HepG2 (cell line): ENCODE results near the gene POLR1E. TPM values are rescaled to one million over a fixed set of nuclear protein-coding genes. Genes with fewer than 3 reads are reported as not detected.

ENCODE experiments used
- ATAC-seq: fragments of 200-7000 bp; cut with Tn5 transposase; 3 replicates; pipeline ENCODE4 v1.9.1; 2020; ENCODE audit warnings: mild to moderate bottlenecking, moderate library complexity
- BruUV-seq: library from RNA; stranded (reverse); fragments of 400-500 nt; replicated peaks from 2 replicates; lab custom pipeline; 2021; lab: Mats Ljungman, UMichigan
- CTCF ChIA-PET: fragments of 300-600 bp; formaldehyde crosslinking; extraction: SDS; loops from one replicate; lab custom pipeline; 2021; ENCODE audit warnings: low total read pairs, inconsistent platforms, low intra/inter-chr PET ratio; lab: Yijun Ruan, JAX
- POLR2A ChIA-PET: fragments of 350-600 bp; sonication (Branson Sonifier 250); formaldehyde crosslinking; loops from one replicate; lab custom pipeline; 2020; ENCODE audit warnings: antibody characterized with exemption, inconsistent platforms; lab: Yijun Ruan, JAX
- DNase-seq: peaks from one replicate; pipeline ENCODE4 v3.0.0-alpha.2; 2015; ENCODE audit warnings: low spot score
- FAIRE-seq: peaks from 3 replicates; lab custom pipeline; 2011; peaks lifted over from hg19 to GRCh38; lab: Jason Lieb, UNC
- H2AFZ ChIP-seq: one replicate; pipeline ENCODE4 v1.6.1; 2011; ENCODE audit warnings: low read length, inconsistent platforms
- H3K27ac ChIP-seq: fragments of 300-600 bp; 3 replicates; pipeline ENCODE4 v1.8.0; 2011; ENCODE audit warnings: mixed run types, mild to moderate bottlenecking, mixed read lengths, low read length, inconsistent platforms; ENCODE audit not compliant: insufficient read depth; ENCODE audit errors: extremely low read length
- H3K27me3 ChIP-seq, 2 experiments: fragments of 200-600 bp in 1 of 2; 2 replicates in 1 of 2; 3 replicates in 1 of 2; pipeline versions ENCODE4 v1.6.0 to v1.8.0; 2011; ENCODE audit warnings: low read length in 2 of 2, mild to moderate bottlenecking in 2 of 2, moderate library complexity in 2 of 2, inconsistent platforms in 1 of 2; ENCODE audit not compliant: insufficient read depth in 2 of 2, control insufficient read depth in 1 of 2
- H3K36me3 ChIP-seq, 2 experiments: fragments of 200-600 bp in 1 of 2; replicated peaks in 1 of 2; 2 replicates in 1 of 2; 3 replicates in 1 of 2; pipeline versions ENCODE4 v1.5.1 to v1.8.0; 2011; ENCODE audit warnings: low read length in 2 of 2, inconsistent platforms in 1 of 2; ENCODE audit not compliant: insufficient read depth in 2 of 2, control insufficient read depth in 1 of 2
- H3K4me1 ChIP-seq: 2 replicates; pipeline ENCODE4 v1.5.1; 2012; ENCODE audit warnings: low read length, inconsistent platforms; ENCODE audit not compliant: insufficient read depth
- H3K4me2 ChIP-seq: 2 replicates; pipeline ENCODE4 v1.6.0; 2011; ENCODE audit warnings: low read depth, low read length, inconsistent platforms
- H3K4me3 ChIP-seq, 3 experiments: fragments of 200-600 bp in 1 of 3; sonication (generic), shearing (Covaris generic) in 1 of 3; replicated peaks in 1 of 3; 2 replicates each; pipeline ENCODE4 v1.5.1; 2011 to 2016; ENCODE audit warnings: low read length in 3 of 3, inconsistent platforms in 2 of 3, low read depth in 2 of 3, mild to moderate bottlenecking in 2 of 3, control low read depth in 1 of 3, mixed read lengths in 1 of 3; ENCODE audit not compliant: insufficient read depth in 1 of 3
- H3K79me2 ChIP-seq: one replicate; pipeline ENCODE4 v1.6.1; 2011; ENCODE audit warnings: low read length, inconsistent platforms; ENCODE audit not compliant: insufficient read depth
- H3K9ac ChIP-seq: 2 replicates; pipeline ENCODE4 v1.6.0; 2011; ENCODE audit warnings: mild to moderate bottlenecking, low read depth, low read length, inconsistent platforms; ENCODE audit not compliant: insufficient read depth
- H3K9me3 ChIP-seq: 2 replicates; pipeline ENCODE4 v1.5.1; 2012; ENCODE audit warnings: mild to moderate bottlenecking, low read length
- H4K20me1 ChIP-seq: 2 replicates; pipeline ENCODE4 v1.6.0; 2011; ENCODE audit warnings: inconsistent platforms, mild to moderate bottlenecking, low read length, moderate library complexity; ENCODE audit not compliant: insufficient read depth
- ATF1 ChIP-seq: IDR thresholded peaks from 2 replicates; pipeline ENCODE4 v1.6.1; 2016; ENCODE audit warnings: mild to moderate bottlenecking, control low read depth
- CHD2 ChIP-seq: IDR thresholded peaks from 2 replicates; pipeline ENCODE4 v1.6.1; 2011; ENCODE audit warnings: low read depth, low read length, improper control_type of control experiment
- GATAD2A ChIP-seq: IDR thresholded peaks from 2 replicates; pipeline ENCODE4 v1.6.1; 2016
- MEIS1 ChIP-seq: sonication (generic); formaldehyde crosslinking; IDR thresholded peaks from 2 replicates; pipeline ENCODE4 v1.9.0; 2021; ENCODE audit warnings: mild to moderate bottlenecking, missing genetic modification reagents, moderate library complexity, borderline replicate concordance
- NFYC ChIP-seq: IDR thresholded peaks from 2 replicates; pipeline ENCODE4 v1.6.1; 2016; ENCODE audit warnings: missing genetic modification reagents, missing compliant biosample characterization
- SALL1 ChIP-seq: sonication (generic); formaldehyde crosslinking; IDR thresholded peaks from 2 replicates; pipeline ENCODE4 v1.8.0; 2022; ENCODE audit warnings: mild to moderate bottlenecking, missing genetic modification reagents
- TCF12 ChIP-seq, 2 experiments: fragments of 450-650 bp in 1 of 2; sonication (generic) in 1 of 2; formaldehyde crosslinking in 1 of 2; IDR thresholded peaks; 2 replicates each; pipeline versions ENCODE4 v1.6.1 to v1.8.0; 2017 to 2022; ENCODE audit warnings: antibody characterized with exemption in 1 of 2, mild to moderate bottlenecking in 1 of 2, missing genetic modification reagents in 1 of 2, moderate library complexity in 1 of 2
- ZFP36L1 ChIP-seq: sonication (generic); formaldehyde crosslinking; IDR thresholded peaks from 2 replicates; pipeline ENCODE4 v1.8.0; 2022; ENCODE audit warnings: mild to moderate bottlenecking, missing genetic modification reagents, moderate library complexity
- ZNF563 ChIP-seq: sonication (generic); formaldehyde crosslinking; IDR thresholded peaks from 2 replicates; pipeline ENCODE4 v1.8.0; 2022; ENCODE audit warnings: mild to moderate bottlenecking, moderate library complexity, missing genetic modification reagents
- ZNF775 ChIP-seq: sonication (generic); formaldehyde crosslinking; IDR thresholded peaks from 2 replicates; pipeline ENCODE4 v1.4.0; 2020; ENCODE audit warnings: missing genetic modification reagents, mild to moderate bottlenecking, moderate library complexity, borderline replicate concordance
- in situ Hi-C: cut with HindIII; loops from 2 replicates; pipeline ENCODE4 v1.10.0; 2017; ENCODE audit warnings: low pct_unique_long_range_greater_than_20kb; ENCODE audit not compliant: extremely low pct_ligation_motif_present
- intact Hi-C: fragments of 100-400 bp; cut with micrococcal nuclease; formaldehyde crosslinking; loops from one replicate; pipeline ENCODE4 v1.10.0; 2022; ENCODE audit not compliant: unreplicated experiment
- polyA plus RNA-seq, 8 experiments: library from polyadenylated mRNA; depleted of rRNA in 3 of 8; stranded (reverse) in 7 of 8; unstranded in 1 of 8; fragments of >200 nt; fragmentation: Illumina TruSeq in 4 of 8; extraction: Trizol in 4 of 8; gene quantifications; 2 replicates each; pipeline versions ENCODE4 v1.2.1 to v1.2.3, GENCODE V29; 2011 to 2016; ENCODE audit warnings: low read depth in 4 of 8, missing spikeins in 1 of 8, mixed read lengths in 1 of 8; ENCODE audit not compliant: insufficient read depth in 1 of 8
- total RNA-seq, 5 experiments: library from RNA; depleted of rRNA; stranded (reverse); fragments of >200 nt; fragmentation: Illumina TruSeq; extraction: Trizol; gene quantifications; 2 replicates each; pipeline ENCODE4 v1.2.3, GENCODE V29; 2016; ENCODE audit warnings: low read depth in 1 of 5
- TF ChIP-seq, protein P1 (sequence below): sonication (generic); formaldehyde crosslinking; IDR thresholded peaks from 2 replicates; pipeline ENCODE4 v1.4.0; 2020; ENCODE audit warnings: missing genetic modification reagents, mild to moderate bottlenecking, borderline replicate concordance
- TF ChIP-seq, protein P2 (sequence below): IDR thresholded peaks from 2 replicates; pipeline ENCODE4 v1.6.1; 2016; ENCODE audit warnings: missing compliant biosample characterization, missing genetic modification reagents, borderline replicate concordance

Gene POLR1E
- total and polyA plus RNA-seq, 2 of the 13 experiments (the other 11 are each of a cell fraction or from before 2014, with no cell fraction given) = 23.0 to 37.8 TPM

DNA sequence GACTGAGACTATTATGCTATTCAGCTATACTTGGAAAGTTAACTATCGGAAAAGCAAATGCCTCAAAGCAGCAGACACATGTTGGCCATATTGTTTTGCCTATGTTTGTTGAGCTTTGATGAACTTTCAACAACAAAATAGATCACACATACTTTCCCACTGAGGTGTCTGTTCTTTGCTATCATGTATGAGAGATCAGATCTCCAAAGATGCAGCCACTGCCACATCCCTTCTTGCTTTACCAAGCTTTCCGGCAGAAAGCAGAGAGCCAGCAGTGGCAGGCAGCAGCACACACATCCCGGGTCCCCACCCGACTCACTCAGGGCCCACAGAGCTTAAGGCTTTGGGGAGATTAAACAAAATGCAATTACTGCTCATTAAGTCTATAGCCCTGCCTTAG, 39.3 kb upstream of the POLR1E start (continued):
- TF ChIP-seq NFYC (CRISPR knock-in tag) (no peak), GATAD2A (CRISPR knock-in tag) (no peak), MEIS1 (CRISPR knock-in tag) (no peak), CHD2 (no peak), SALL1 (CRISPR knock-in tag) (no peak), TCF12 (IDR thresholded peaks at IDR 0.05) (no peak), TCF12 (CRISPR knock-in tag; IDR thresholded peaks at IDR 0.05) (no peak), ZFP36L1 (CRISPR knock-in tag) (no peak)
- TF ChIP-seq, protein P1, sequence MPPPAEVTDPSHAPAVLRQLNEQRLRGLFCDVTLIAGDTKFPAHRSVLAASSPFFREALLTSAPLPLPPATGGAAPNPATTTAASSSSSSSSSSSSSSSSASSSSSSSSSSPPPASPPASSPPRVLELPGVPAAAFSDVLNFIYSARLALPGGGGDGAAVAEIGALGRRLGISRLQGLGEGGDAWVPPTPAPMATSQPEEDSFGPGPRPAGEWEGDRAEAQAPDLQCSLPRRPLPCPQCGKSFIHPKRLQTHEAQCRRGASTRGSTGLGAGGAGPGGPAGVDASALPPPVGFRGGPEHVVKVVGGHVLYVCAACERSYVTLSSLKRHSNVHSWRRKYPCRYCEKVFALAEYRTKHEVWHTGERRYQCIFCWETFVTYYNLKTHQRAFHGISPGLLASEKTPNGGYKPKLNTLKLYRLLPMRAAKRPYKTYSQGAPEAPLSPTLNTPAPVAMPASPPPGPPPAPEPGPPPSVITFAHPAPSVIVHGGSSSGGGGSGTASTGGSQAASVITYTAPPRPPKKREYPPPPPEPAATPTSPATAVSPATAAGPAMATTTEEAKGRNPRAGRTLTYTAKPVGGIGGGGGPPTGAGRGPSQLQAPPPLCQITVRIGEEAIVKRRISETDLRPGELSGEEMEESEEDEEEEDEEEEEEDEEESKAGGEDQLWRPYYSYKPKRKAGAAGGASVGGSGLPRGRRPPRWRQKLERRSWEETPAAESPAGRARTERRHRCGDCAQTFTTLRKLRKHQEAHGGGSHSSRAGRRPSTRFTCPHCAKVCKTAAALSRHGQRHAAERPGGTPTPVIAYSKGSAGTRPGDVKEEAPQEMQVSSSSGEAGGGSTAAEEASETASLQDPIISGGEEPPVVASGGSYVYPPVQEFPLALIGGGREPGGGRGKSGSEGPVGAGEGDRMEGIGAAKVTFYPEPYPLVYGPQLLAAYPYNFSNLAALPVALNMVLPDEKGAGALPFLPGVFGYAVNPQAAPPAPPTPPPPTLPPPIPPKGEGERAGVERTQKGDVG (CRISPR knock-in tag) = no peak

DNA sequence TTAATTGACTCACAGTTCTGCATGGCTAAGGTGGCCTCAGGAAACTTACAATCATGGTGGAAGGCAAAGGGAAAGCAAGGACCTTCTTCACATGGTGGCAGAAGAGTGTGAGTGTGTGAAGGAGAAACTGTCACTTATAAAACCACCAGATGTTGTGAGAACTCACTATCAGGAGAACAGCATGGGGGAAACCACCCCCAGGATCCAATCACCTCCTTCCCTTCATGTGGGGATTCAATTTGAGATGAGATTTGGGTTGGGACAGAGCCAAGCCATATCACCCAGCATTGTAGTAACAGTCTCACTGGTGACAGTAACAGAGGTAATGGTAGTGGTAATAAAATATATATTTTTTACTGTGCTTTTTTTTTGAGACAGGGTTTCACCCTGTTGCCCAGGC, 38.6 kb upstream of the POLR1E start:
- ChIA-PET CTCF (no interaction called here), POLR2A (interaction anchor here (2.0 kb wide), 1 partner anchor 18 kb away, joined by 5 read pairs; the partner anchor contains the start of gene ZBTB5)
- no peak overlapping the region for H3K9ac ChIP-seq
- H3K79me2 ChIP-seq = peaks cover 63% of the 10 kb centered on the region
- H3K4me3 ChIP-seq = no peak overlapping the region
- DNase-seq = no peak
- ATAC-seq = no peak
- FAIRE-seq = no peak
- no peak overlapping the region for H3K4me2 ChIP-seq
- H4K20me1 ChIP-seq = peaks cover 17% of the 10 kb centered on the region
- H3K9me3 ChIP-seq = no peaks in the 10 kb centered on the region
- BruUV-seq = no TSS peak
- no peak overlapping the region for H2AFZ ChIP-seq
- H3K27ac ChIP-seq = no peak overlapping the region
- in situ Hi-C loops (no loop called here), intact Hi-C loops (no loop called here)
- TF ChIP-seq ATF1 (CRISPR knock-in tag) (no peak), ZNF775 (CRISPR knock-in tag) (no peak), ZNF563 (no peak)
- TF ChIP-seq, protein P2, sequence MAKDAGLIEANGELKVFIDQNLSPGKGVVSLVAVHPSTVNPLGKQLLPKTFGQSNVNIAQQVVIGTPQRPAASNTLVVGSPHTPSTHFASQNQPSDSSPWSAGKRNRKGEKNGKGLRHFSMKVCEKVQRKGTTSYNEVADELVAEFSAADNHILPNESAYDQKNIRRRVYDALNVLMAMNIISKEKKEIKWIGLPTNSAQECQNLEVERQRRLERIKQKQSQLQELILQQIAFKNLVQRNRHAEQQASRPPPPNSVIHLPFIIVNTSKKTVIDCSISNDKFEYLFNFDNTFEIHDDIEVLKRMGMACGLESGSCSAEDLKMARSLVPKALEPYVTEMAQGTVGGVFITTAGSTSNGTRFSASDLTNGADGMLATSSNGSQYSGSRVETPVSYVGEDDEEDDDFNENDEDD = no peak
- no peaks in the 10 kb centered on the region for H3K27me3 ChIP-seq
- peaks cover 2 to 17% of the 10 kb centered on the region in 2 experiments; a peak in 4 of 5 replicates for H3K36me3 ChIP-seq
- peaks cover 39% of the 10 kb centered on the region for H3K4me1 ChIP-seq
